GM18511 (cell line): ENCODE measurements around the gene LTBP4.
"Not testable (repeated sequence)": the region's sequence is repeated elsewhere in the genome, so short reads cannot be mapped to it uniquely, and the experiment has no call there.

Experiments used
- ATAC-seq: cut with Tn5 transposase; IDR thresholded peaks from one replicate; pipeline ENCODE4 v1.9.1; 2021; ENCODE audit warnings: mild to moderate bottlenecking, moderate library complexity; ENCODE audit not compliant: unreplicated experiment

LTBP4 gene

GRCh38 chr19:40611096-40611495 is 9.9 kb downstream of the LTBP4 start:
- ATAC-seq, result no peak

GRCh38 chr19:40611900-40612698 is 10.9 kb downstream of the LTBP4 start:
- no peak for ATAC-seq

- no peak for ATAC-seq
These were observed 11.9 kb downstream of the LTBP4 start for GRCh38 chr19:40612831-40613689.

GRCh38 chr19:40613690-40614621 is 12.8 kb downstream of the LTBP4 start:
- peak; percentile 64 for ATAC-seq

GRCh38 chr19:40614622-40615411 is 13.6 kb downstream of the LTBP4 start:
- no peak for ATAC-seq

DNA sequence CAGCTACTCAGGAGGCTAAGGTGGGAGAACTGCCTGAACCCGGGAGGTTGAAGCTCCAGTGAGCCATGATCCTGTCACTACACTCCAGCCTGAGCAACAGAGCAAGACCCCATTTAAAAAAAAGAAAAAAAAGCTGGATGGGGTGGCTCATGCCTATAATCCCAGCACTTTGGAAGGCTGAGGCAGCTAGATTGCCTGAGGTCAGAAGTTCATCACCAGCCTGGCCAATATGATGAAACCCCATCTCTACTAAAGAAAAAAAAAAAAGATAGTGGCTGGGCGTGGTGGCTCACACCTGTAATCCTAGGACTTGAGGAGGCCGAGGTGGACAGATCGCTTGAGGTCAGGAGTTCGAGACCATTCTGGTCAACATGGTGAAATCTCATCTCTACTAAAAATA is 15.0 kb downstream of the LTBP4 start:
- ATAC-seq, result no peak

GRCh38 chr19:40616941-40617340 is 15.8 kb downstream of the LTBP4 start:
- ATAC-seq, result no peak

DNA sequence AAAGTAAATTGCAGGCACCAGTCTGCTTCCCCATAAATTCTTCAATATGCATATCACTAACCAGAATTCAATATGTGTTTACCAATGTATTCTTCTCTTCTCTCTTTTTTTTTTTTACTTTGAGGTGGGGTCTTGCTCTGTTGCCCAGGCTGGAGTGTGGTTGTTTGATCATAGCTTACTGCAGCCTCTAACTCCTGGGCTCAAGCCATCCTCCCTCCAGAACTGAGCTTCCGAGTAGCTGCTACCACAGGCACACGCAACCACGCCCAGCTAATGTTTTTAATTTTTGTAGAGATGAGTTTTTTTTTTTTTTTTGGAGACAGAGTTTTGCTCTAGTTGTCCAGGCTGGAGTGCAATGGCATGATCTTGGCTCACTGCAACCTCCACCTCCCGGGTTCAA is 16.8 kb downstream of the LTBP4 start:
- ATAC-seq, result no peak

- no peak for ATAC-seq
These were observed 18.4 kb downstream of the LTBP4 start for GRCh38 chr19:40619333-40620160.

DNA sequence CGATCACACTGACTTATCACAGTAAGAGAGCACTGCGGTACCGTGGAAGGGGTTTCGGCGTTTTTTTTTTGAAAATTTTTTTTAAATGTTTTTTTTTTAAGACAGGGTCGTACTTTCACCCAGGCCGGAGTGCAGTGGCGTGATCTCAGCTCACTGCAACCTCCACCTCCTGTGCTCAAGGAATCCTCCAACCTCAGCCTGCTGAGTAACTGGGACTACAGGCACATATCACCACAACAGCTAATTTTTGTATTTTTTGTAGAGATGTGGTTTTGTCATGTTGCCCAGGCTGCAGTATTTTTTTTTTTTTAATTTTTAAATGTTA is 19.0 kb downstream of the LTBP4 start:
- no peak for ATAC-seq

DNA sequence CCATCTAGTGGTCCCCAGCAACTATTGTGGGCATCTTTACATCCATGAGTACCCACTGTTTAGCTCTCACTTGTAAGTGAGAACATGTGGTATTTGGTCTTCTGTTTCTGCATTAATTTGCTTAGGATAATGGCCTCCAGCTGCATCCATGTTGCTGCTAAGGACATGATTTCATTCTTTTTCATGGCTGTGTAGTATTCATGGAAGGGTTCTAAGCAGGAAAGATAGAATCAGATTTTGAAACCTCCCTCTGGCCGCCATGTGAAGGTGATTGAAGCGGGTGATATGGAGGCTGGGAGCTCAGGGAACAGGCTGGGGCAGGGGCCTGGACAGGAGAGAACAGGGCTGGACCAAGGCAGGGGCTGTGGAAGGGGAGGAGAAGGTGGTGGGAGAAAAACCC is 20.1 kb downstream of the LTBP4 start:
- ATAC-seq, result no peak

DNA sequence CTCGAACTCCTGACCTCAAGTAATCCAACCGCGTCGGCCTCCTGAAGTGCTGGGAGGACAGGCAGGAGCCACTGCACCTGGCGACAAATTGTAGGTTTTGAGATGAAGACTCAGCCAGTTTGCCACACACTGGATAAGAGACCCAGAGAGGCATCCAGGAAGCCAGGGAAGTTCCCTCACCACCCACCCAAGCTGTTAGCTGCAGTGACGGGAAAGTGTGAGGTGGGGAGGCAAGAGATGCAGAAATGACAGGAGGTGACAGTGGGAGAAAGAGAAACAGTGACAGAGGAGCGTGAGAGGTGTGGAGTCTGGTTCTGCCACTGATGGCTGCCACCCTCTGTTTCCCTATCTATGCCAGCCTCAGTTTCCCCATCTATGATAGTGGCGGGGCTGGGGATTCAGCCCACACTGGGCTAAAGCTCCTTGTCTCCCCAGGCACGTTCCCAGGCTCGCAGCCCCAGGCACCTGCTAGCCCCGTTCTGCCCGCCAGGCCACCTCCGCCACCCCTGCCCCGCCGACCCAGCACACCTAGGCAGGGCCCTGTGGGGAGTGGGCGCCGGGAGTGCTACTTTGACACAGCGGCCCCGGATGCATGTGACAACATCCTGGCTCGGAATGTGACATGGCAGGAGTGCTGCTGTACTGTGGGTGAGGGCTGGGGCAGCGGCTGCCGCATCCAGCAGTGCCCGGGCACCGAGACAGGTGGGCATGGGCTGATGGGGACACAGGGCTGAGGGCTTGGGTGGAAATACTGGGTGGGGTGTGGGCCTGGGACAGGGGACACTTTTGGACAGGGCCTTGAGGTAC is 21.0 kb downstream of the LTBP4 start:
- no peak for ATAC-seq

DNA sequence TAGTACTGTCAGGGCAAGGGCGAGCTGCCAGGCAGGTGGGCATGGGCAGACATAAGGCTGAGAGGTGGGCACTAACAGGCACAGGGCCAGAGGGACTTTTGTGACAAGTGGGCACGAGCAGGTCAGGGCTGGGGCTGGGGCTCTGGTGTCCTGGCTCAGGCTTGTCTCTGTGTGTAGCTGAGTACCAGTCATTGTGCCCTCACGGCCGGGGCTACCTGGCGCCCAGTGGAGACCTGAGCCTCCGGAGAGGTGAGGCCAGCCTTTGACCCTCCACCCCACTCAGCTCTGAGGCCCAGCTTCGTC is 21.6 kb downstream of the LTBP4 start:
- no peak for ATAC-seq

DNA sequence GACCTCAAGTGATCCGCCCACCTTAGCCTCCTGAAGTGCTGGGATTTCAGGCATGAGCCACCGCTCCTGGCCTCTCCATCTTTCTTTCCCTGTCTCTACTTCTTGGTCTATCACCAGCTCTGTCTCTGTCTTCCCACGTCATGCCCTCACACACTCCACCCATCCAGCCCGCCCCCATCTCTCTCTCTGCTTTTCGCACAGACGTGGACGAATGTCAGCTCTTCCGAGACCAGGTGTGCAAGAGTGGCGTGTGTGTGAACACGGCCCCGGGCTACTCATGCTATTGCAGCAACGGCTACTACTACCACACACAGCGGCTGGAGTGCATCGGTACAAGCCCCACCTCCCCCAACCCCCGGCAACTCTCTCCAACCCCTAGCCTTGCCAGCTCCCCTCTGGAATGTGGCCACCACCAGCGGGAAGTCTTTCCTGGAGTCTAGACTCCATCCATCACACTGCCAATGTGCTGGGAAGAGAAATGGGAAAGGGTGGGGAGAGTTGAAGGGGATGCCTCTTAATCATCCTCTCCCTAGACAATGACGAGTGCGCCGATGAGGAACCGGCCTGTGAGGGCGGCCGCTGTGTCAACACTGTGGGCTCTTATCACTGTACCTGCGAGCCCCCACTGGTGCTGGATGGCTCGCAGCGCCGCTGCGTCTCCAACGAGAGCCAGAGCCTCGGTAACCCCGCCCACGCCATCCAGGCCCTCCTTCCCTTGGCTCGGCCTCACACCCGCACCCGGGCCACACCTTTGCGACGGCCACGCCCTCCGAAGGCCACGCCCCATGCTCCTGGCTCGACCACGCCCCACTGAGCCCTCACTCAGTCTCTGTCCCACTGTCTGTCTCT is 22.5 kb downstream of the LTBP4 start:
- no peak for ATAC-seq

DNA sequence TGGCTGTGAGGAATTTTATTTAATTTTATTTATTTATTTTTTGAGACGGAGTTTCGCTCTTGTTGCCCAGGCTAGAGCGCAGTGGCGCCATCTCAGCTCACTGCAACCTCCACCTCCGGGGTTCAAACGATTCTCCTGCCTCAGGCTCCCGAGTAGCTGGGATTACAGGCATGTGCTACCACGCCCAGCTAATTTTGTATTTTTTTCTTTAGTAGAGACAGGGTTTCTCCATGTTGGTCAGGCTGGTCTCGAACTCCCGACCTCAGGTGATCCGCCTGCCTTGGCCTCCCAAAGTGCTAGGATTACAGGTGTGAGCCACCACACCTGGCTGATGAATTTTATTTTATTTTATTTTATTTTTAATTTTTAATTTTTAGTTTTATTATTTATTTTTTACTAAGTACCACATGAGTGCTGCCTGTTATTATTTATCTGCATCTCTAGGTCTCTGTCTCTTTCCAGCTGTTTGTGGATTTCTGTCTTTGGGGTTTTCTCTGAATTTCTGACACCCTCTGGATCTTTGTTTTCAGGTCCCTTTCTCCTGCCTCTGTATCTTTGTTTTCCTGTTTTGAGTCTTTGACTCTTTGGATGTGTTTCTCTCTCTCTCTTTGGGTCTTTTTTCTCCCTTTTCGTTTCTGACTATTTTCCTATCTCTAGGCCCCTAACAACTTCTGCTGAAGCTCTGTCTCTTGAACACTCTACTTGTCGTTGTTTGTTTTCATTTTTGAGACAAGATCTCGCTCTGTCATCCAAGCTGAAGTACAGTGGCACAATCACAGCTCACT is 23.4 kb downstream of the LTBP4 start:
- not testable (repeated sequence) for ATAC-seq

GRCh38 chr19:40625406-40626120 is 24.4 kb downstream of the LTBP4 start:
- no peak for ATAC-seq

DNA sequence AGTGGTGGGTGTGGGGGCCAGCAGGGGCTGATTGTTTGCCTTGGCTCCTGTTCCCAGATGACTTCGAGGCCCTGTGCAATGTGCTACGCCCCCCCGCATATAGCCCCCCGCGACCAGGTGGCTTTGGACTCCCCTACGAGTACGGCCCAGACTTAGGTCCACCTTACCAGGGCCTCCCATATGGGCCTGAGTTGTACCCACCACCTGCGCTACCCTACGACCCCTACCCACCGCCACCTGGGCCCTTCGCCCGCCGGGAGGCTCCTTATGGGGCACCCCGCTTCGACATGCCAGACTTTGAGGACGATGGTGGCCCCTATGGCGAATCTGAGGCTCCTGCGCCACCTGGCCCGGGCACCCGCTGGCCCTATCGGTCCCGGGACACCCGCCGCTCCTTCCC is 25.7 kb downstream of the LTBP4 start:
- no peak for ATAC-seq
